HEK293T (cell line): ENCODE measurements around the gene PCGF5.
A peak's percentile ranks its signal among the peaks of the same experiment; 100 is the strongest.
"Not testable (repeated sequence)": the region's sequence is repeated elsewhere in the genome, so short reads cannot be mapped to it uniquely, and the experiment has no call there.

Experiments
- CTCF ChIA-PET: fragments of 350-600 bp; formaldehyde crosslinking; extraction: SDS; loops from one replicate; lab custom pipeline; 2021; ENCODE audit warnings: antibody characterized with exemption, inconsistent platforms; lab: Yijun Ruan, JAX
- POLR2A ChIA-PET: fragments of 350-600 bp; formaldehyde crosslinking; extraction: SDS; loops from one replicate; lab custom pipeline; 2020; ENCODE audit warnings: antibody characterized with exemption, inconsistent platforms; lab: Yijun Ruan, JAX
- DNase-seq: peaks from one replicate; pipeline ENCODE4 v3.0.0; 2012; ENCODE audit warnings: mixed read lengths; ENCODE audit errors: extremely low spot score
- ARNT ChIP-seq: fragments of 450-650 bp; IDR thresholded peaks from 2 replicates; pipeline ENCODE4 v1.6.1; 2017; ENCODE audit warnings: mild to moderate bottlenecking
- CTBP1 ChIP-seq: fragments of 450-650 bp; IDR thresholded peaks from 2 replicates; pipeline ENCODE4 v1.6.1; 2016; ENCODE audit warnings: borderline replicate concordance
- ELF4 ChIP-seq: fragments of 450-650 bp; IDR thresholded peaks from 2 replicates; pipeline ENCODE4 v1.6.1; 2017; ENCODE audit warnings: antibody characterized with exemption
- FOXA1 ChIP-seq: fragments of 450-650 bp; IDR thresholded peaks from 2 replicates; pipeline ENCODE4 v1.6.1; 2016; ENCODE audit warnings: mild to moderate bottlenecking
- FOXK2 ChIP-seq: fragments of 450-650 bp; IDR thresholded peaks from 2 replicates; pipeline ENCODE4 v1.6.1; 2016; ENCODE audit warnings: mild to moderate bottlenecking
- FOXM1 ChIP-seq: fragments of 450-650 bp; IDR thresholded peaks from 2 replicates; pipeline ENCODE4 v1.6.1; 2017; ENCODE audit warnings: mild to moderate bottlenecking, borderline replicate concordance
- HDGF ChIP-seq: fragments of 450-650 bp; IDR thresholded peaks from 2 replicates; pipeline ENCODE4 v1.6.1; 2017; ENCODE audit warnings: antibody characterized with exemption, borderline replicate concordance
- L3MBTL2 ChIP-seq: fragments of 450-650 bp; conservative IDR thresholded peaks from 2 replicates; pipeline ENCODE4 v1.6.1; 2016; ENCODE audit warnings: mild to moderate bottlenecking
- LEF1 ChIP-seq: fragments of 450-650 bp; IDR thresholded peaks from 2 replicates; pipeline ENCODE4 v1.6.1; 2017; ENCODE audit warnings: mild to moderate bottlenecking, borderline replicate concordance
- NFRKB ChIP-seq: fragments of 450-650 bp; IDR thresholded peaks from 2 replicates; pipeline ENCODE4 v1.6.1; 2016; ENCODE audit warnings: mild to moderate bottlenecking, moderate library complexity
- SP1 ChIP-seq: fragments of 450-650 bp; IDR thresholded peaks from 2 replicates; pipeline ENCODE4 v1.6.1; 2017
- SUZ12 ChIP-seq: fragments of 450-650 bp; IDR thresholded peaks from 2 replicates; pipeline ENCODE4 v1.6.1; 2016; ENCODE audit warnings: mild to moderate bottlenecking
- TARDBP ChIP-seq: fragments of 450-650 bp; IDR thresholded peaks from 2 replicates; pipeline ENCODE4 v1.6.1; 2016
- ZNF384 ChIP-seq: fragments of 450-650 bp; IDR thresholded peaks from 2 replicates; pipeline ENCODE4 v1.6.1; 2016
- TF ChIP-seq, protein P1 (sequence below): fragments of 450-650 bp; IDR thresholded peaks from 2 replicates; pipeline ENCODE4 v1.6.1; 2016

Gene PCGF5

DNA sequence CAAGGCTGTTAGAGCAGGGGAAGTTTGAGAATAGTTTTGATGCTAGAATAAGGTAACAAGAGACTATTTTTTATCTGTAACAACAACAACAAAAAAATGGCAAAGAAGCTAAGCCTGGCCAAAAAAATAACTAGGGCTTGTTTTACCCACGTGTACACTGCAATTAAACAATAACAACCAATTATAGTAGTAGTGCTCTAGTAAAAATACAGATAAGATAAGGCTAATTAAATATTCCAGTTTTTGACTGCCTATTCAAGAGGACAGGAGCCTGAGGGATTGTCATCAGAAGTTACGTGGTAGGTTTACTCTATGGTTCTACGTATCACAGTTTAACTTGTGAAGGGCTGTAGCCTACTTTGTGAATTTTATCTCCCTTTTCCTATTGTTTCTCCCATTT lies 29.2 kb downstream of the PCGF5 start:
- DNase-seq: no peak
- CTCF ChIA-PET: interaction anchor here (1.4 to 1.9 kb wide), 4 partner anchors 244 to 370 kb away, joined by 3 to 17 read pairs (median 8); no protein-coding TSS in a partner anchor
- POLR2A ChIA-PET: no interaction called here
- TF ChIP-seq SUZ12 (no peak), ELF4 (no peak), ARNT (no peak), HDGF (no peak), CTBP1 (no peak), LEF1 (no peak), FOXA1 (no peak), TARDBP (no peak)
- TF ChIP-seq, protein P1, sequence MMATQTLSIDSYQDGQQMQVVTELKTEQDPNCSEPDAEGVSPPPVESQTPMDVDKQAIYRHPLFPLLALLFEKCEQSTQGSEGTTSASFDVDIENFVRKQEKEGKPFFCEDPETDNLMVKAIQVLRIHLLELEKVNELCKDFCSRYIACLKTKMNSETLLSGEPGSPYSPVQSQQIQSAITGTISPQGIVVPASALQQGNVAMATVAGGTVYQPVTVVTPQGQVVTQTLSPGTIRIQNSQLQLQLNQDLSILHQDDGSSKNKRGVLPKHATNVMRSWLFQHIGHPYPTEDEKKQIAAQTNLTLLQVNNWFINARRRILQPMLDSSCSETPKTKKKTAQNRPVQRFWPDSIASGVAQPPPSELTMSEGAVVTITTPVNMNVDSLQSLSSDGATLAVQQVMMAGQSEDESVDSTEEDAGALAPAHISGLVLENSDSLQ: no peak

DNA sequence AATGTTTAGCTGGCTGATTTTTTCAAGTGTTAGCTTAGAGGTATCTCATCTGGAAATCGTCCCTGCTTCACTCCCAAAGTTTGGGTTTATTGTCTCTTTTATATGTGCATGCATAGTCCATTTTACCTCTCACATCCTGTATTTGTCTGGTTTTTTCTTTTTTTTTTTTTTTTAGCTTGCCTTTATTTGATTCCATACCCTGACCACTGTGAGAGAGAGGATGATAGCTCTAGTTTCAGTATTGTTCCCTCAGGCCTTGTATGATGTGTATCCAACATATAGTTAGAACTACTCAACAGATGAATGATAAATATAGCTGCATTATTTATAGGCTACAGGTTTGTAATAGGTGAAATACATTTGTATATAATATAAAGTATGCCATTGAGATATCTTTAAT lies 29.9 kb downstream of the PCGF5 start:
- DNase-seq: no peak
- CTCF ChIA-PET: interaction anchor here (0.6 to 1.9 kb wide), 14 partner anchors 13 to 385 kb away, joined by 3 to 17 read pairs (median 4); no protein-coding TSS in a partner anchor
- POLR2A ChIA-PET: no interaction called here

DNA sequence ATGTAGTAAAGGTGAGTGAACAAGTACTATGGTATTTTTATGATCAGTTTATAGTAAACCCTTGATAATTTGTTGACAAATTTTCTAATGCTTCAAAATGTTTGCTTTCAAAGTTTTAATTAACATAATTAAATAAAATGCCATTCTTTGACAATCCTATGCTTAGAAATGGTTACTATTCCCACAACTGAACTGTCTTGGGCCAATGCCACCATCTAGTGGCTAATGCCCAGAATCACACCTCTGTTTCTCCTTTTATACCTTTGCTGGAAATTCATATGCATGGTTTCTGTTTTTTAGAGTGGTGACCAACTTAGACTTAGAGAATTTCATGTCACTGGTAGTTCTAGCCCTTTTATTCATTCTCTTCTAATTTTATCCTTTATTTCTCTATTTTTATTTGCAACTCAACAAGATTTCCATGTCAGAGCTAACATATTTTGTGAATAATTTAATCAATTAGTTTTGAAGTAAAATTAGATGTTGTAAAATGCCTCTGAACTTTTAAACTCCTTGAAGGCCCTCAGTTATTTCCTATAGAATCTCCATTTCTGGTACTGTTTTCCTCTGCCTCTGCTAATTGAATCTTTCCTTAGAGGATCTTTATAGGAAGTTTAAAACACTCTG lies 31.1 kb downstream of the PCGF5 start:
- DNase-seq: peak; percentile 54
- ChIA-PET CTCF (interaction anchor here (0.8 to 1.9 kb wide), 11 partner anchors 94 to 372 kb away, joined by 3 to 17 read pairs (median 3); no protein-coding TSS in a partner anchor), POLR2A (no interaction called here)
- TF ChIP-seq L3MBTL2: no peak

More for the DNA sequence above, 29.9 kb downstream of the PCGF5 start:
- TF ChIP-seq L3MBTL2 (no peak), ZNF384 (peak; percentile 58)

DNA sequence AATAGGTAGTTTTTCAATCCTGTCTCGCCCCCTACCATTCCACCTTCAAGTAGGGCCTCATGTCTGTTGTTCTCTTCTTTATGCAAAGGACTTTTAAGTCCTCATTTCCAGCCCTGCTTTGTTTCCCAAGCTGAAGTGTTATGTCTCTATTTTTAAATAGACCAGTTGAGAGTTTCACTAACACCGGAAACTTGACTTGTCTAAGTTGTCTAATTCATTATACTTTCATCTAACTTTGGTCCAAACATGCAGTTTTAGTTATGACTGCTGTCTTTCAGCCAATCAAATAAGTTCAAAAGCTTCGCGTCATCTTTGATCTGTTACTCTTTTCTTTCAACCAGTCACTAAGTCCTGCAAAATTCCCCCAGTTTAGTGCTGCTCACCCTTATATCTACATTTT lies 32.8 kb downstream of the PCGF5 start:
- ChIA-PET POLR2A (no interaction called here), CTCF (interaction anchor here (1.0 kb wide), 1 partner anchor 247 kb away, joined by 3 read pairs; no protein-coding TSS in a partner anchor)
- TF ChIP-seq LEF1 (no peak), ARNT (no peak), SUZ12 (no peak), TARDBP (no peak), CTBP1 (no peak), FOXM1 (no peak), HDGF (no peak), FOXA1 (no peak), ZNF384 (no peak), SP1 (no peak), FOXK2 (no peak), ELF4 (no peak)
- TF ChIP-seq, protein P1: no peak
- DNase-seq: no peak

DNA sequence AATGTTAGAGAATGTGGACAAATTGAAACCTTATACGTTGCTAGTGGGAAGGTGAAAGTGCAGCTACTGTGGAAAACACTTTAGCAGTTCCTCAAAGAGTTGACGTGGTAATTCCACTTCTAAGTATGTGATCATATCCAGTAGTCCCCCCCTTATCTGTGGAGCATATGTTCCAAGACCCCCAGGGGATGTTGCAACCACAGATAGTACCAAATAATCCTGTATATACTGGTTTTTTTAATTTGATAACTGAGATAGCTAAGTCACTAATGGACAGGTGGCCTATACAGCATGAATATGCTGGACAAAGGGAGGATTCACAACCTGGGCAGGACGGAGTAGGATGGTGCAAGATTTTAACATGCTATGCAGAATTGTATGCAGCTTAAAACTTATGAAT lies 36.8 kb downstream of the PCGF5 start:
- TF ChIP-seq LEF1: no peak
- TF ChIP-seq ELF4: no peak
- no peak for TF ChIP-seq TARDBP
- CTCF ChIA-PET: no interaction called here
- DNase-seq: no peak
- POLR2A ChIA-PET: no interaction called here

DNA sequence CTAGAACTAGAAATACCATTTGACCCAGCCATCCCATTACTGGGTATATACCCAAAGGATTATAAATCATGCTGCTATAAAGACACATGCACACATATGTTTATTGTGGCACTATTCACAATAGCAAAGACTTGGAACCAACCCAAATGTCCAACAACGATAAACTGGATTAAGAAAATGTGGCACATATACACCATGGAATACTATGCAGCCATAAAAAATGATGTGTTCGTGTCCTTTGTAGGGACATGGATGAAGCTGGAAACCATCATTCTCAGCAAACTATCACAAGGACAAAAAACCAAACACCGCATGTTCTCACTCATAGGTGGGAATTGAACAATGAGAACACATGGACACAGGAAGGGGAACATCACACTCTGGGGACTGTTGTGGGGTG lies 40.0 kb downstream of the PCGF5 start:
- CTCF ChIA-PET, DNase-seq, POLR2A ChIA-PET: not testable (repeated sequence)

DNA sequence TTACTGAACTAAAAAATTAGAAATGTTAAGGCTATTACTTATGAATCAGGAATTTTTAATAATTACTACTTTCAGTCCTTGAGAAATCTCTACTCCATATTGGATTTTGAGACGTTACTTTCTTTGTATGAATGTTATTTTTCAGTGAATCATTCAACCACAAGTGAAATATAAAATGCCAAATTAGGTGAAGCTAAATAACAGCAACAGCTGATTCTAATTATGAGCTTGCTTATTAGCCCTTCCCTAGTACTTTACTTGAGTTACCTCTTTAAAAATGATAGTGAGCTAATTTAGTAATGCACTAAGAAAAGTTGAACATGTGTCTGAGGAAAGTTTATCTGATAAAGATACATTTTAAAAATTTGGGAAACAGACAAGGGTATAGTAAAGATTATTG lies 51.4 kb downstream of the PCGF5 start:
- POLR2A ChIA-PET: no interaction called here
- DNase-seq: no peak
- TF ChIP-seq FOXM1: no peak
- no peak for TF ChIP-seq FOXA1
- TF ChIP-seq ZNF384: no peak
- TF ChIP-seq SP1: no peak
- no peak for TF ChIP-seq ARNT
- no peak for TF ChIP-seq HDGF
- no peak for TF ChIP-seq ELF4
- TF ChIP-seq CTBP1: no peak
- TF ChIP-seq NFRKB: no peak
- no peak for TF ChIP-seq TARDBP
- no peak for TF ChIP-seq FOXK2
- CTCF ChIA-PET: no interaction called here

DNA sequence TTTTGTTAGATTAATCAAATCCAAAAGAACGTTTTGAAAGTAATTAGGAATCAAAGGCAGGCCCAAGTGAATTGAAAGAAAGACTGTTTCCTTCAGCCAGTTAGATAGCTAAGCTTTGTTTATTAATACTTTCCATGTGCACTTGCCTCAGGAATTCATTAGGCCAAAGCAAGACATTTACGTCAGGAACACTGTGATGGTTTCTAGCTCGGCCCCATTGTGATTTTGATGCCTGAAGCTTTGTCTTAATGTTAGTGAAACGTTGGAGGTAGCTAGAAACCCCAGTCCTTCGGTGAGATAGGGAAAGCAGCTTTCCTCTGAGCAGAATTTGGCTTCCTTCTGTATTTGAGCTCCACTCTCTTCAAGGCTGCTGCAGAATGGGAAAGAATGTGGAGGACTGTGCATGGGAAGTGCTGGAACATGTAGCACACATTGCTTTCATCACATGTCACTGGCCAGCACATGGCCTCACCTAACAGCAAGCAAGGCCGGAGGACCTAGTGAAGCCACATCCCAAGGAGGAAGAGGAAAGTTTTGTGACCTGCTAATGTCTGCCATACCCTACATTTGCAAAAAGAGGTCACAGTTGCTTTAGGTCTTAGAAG lies 64.1 kb downstream of the PCGF5 start:
- CTCF ChIA-PET: interaction anchor here (0.6 to 1.7 kb wide), 2 partner anchors 14 to 97 kb away, joined by 3 to 7 read pairs; no protein-coding TSS in a partner anchor
- POLR2A ChIA-PET: no interaction called here
- TF ChIP-seq ARNT: no peak
- DNase-seq: no peak
